Spleen (tissue), 7 donors: ENCODE data around the gene C11orf98.

Source experiments
- POLR2A ChIP-seq, 3 donors: fragments of 450-650 bp; IDR thresholded peaks; one replicate each; pipeline ENCODE4 v1.5.1; 2017; ENCODE audit warnings: antibody characterized with exemption in 3 of 3, mild to moderate bottlenecking in 1 of 3
- POLR2AphosphoS5 ChIP-seq, 3 donors: sonication (generic); formaldehyde crosslinking; IDR thresholded peaks; one replicate each; pipeline ENCODE4 v1.5.1; 2017; ENCODE audit warnings: antibody characterized with exemption in 3 of 3
- TF ChIP-seq, protein P1 (sequence below), 11 experiments: fragments of 200-600 bp in 7 of 11; fragments of 450-650 bp in 4 of 11; sonication (generic) in 4 of 11; IDR thresholded peaks in 8 of 11; conservative IDR thresholded peaks in 3 of 11; 1 replicate in 7 of 11; 2 replicates in 4 of 11; pipeline versions ENCODE4 v1.4.0 to v1.8.0; 2016 to 2021; ENCODE audit warnings: antibody characterized with exemption in 11 of 11, inconsistent platforms in 4 of 11, mild to moderate bottlenecking in 1 of 11
- donor health status: DM: no; HTN: no; CAD: no; lungs with moderate emphysema.
- donor health status: DM: no; HTN: no; CAD: no.
- donor health status: DM: no; HTN: no; CAD: no.

- TF ChIP-seq, protein P1, sequence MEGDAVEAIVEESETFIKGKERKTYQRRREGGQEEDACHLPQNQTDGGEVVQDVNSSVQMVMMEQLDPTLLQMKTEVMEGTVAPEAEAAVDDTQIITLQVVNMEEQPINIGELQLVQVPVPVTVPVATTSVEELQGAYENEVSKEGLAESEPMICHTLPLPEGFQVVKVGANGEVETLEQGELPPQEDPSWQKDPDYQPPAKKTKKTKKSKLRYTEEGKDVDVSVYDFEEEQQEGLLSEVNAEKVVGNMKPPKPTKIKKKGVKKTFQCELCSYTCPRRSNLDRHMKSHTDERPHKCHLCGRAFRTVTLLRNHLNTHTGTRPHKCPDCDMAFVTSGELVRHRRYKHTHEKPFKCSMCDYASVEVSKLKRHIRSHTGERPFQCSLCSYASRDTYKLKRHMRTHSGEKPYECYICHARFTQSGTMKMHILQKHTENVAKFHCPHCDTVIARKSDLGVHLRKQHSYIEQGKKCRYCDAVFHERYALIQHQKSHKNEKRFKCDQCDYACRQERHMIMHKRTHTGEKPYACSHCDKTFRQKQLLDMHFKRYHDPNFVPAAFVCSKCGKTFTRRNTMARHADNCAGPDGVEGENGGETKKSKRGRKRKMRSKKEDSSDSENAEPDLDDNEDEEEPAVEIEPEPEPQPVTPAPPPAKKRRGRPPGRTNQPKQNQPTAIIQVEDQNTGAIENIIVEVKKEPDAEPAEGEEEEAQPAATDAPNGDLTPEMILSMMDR (IDR thresholded peaks at IDR 0.05 in 8 of 11, conservative IDR thresholded peaks at IDR 0.05 in 3 of 11) = no peak
- TF ChIP-seq POLR2A (IDR thresholded peaks at IDR 0.05) (no peak), POLR2AphosphoS5 (IDR thresholded peaks at IDR 0.05) (no peak)
These were observed 42.4 kb downstream of the C11orf98 start for GRCh38 chr11:62622476-62623089.
